Measurements from ENCODE around the gene STK38L. TPM values are rescaled to one million over a fixed set of nuclear protein-coding genes. Genes with fewer than 3 reads are reported as not detected.

Gene STK38L
- total and polyA plus RNA-seq, 9 of the 15 experiments (the other 6 are each of a cell fraction or from before 2014, with no cell fraction given): 2.6 to 10.7 (median 6.9) TPM

DNA sequence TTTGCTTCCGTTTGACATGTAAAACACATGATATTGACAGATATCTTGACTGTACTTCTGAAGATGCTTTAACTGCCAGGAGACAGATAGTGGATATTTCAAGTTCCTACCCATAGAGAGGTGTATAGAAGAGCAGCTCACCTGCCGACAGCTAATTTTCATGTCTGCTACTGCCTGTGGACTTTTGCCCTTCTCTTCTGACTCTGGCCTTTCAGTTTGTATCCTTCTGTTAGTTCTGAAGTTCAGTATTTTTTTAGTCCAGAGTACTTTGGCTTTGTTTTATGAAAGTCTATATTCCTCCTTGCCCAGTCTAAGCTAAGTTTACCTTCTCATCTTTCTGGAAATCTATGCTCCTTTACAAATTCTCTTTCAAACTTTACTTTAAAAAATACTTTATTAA is 30.8 kb upstream of the STK38L start:
- WGBS (ENCODE audit: insufficient coverage, low coverage, missing lambda C conversion rate): 3% methylated on average over 2 of the region's 2 CpGs
- CTCF ChIA-PET (ENCODE audit: low intra/inter-chr PET ratio): no interaction called here
- in situ Hi-C loops (cut with MboI) (no loop called here), intact Hi-C loops (cut with micrococcal nuclease) (loop anchor here (5.0 kb wide), 1 partner anchor 64 kb away; no protein-coding TSS in a partner anchor)
- H3K27me3 ChIP-seq (ENCODE audit: control insufficient read depth in 2 of 2, insufficient read depth in 2 of 2, low read length in 2 of 2): peaks cover 4 to 5% of the 10 kb centered on the region in 2 experiments; a peak in 2 of 5 replicates
- no peak for ATAC-seq
- TF ChIP-seq NR3C1 (CRISPR knock-in tag; IDR thresholded peaks at IDR 0.05) (no peak), ZNF76 (CRISPR knock-in tag; IDR thresholded peaks at IDR 0.05; ENCODE audit: borderline replicate concordance) (no peak), MEF2A (IDR thresholded peaks at IDR 0.05; ENCODE audit: control insufficient read depth, low read depth, low read length) (no peak), NBN (IDR thresholded peaks at IDR 0.05; ENCODE audit: low read depth) (no peak), ZNF79 (CRISPR knock-in tag; IDR thresholded peaks at IDR 0.05; ENCODE audit: low read depth) (no peak), NR2C1 (IDR thresholded peaks at IDR 0.05) (no peak), NR2C1 (tag; IDR thresholded peaks at IDR 0.05) (no peak), STAT5B (CRISPR knock-in tag; IDR thresholded peaks at IDR 0.05) (no peak), SMC3 (conservative IDR thresholded peaks at IDR 0.05; ENCODE audit: insufficient read depth, low read depth, low read length) (no peak), JUND (IDR thresholded peaks at IDR 0.05; ENCODE audit: borderline replicate concordance, low read depth, low read length) (no peak), JUND (tag; IDR thresholded peaks at IDR 0.05; ENCODE audit: borderline replicate concordance, low read depth, low read length) (no peak), FOXM1 (IDR thresholded peaks at IDR 0.05; ENCODE audit: low read depth) (no peak), FOXM1 (CRISPR knock-in tag; IDR thresholded peaks at IDR 0.05; ENCODE audit: low read depth) (no peak), PTBP1 (IDR thresholded peaks at IDR 0.05; ENCODE audit: low read depth, low read length) (no peak), SLC30A9 (CRISPR knock-in tag; IDR thresholded peaks at IDR 0.05) (no peak), JUNB (CRISPR knock-in tag; conservative IDR thresholded peaks at IDR 0.05) (no peak), ZNF224 (CRISPR knock-in tag; IDR thresholded peaks at IDR 0.05) (no peak), POLR2AphosphoS2 (IDR thresholded peaks at IDR 0.05; ENCODE audit: low read length) (no peak), CBX8 (IDR thresholded peaks at IDR 0.05; ENCODE audit: borderline replicate concordance, extremely low read depth, low read depth, low read length, poor library complexity, severe bottlenecking) (no peak), FOXK2 (conservative IDR thresholded peaks at IDR 0.05 in 1 of 2, IDR thresholded peaks at IDR 0.05 in 1 of 2; ENCODE audit: low read depth in 2 of 2) (no peak)
- TF ChIP-seq, protein P1, sequence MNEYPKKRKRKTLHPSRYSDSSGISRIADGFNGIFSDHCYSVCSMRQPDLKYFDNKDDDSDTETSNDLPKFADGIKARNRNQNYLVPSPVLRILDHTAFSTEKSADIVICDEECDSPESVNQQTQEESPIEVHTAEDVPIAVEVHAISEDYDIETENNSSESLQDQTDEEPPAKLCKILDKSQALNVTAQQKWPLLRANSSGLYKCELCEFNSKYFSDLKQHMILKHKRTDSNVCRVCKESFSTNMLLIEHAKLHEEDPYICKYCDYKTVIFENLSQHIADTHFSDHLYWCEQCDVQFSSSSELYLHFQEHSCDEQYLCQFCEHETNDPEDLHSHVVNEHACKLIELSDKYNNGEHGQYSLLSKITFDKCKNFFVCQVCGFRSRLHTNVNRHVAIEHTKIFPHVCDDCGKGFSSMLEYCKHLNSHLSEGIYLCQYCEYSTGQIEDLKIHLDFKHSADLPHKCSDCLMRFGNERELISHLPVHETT (CRISPR knock-in tag; conservative IDR thresholded peaks at IDR 0.05 in 1 of 2, IDR thresholded peaks at IDR 0.05 in 1 of 2): no peak
- TF ChIP-seq, protein P2, sequence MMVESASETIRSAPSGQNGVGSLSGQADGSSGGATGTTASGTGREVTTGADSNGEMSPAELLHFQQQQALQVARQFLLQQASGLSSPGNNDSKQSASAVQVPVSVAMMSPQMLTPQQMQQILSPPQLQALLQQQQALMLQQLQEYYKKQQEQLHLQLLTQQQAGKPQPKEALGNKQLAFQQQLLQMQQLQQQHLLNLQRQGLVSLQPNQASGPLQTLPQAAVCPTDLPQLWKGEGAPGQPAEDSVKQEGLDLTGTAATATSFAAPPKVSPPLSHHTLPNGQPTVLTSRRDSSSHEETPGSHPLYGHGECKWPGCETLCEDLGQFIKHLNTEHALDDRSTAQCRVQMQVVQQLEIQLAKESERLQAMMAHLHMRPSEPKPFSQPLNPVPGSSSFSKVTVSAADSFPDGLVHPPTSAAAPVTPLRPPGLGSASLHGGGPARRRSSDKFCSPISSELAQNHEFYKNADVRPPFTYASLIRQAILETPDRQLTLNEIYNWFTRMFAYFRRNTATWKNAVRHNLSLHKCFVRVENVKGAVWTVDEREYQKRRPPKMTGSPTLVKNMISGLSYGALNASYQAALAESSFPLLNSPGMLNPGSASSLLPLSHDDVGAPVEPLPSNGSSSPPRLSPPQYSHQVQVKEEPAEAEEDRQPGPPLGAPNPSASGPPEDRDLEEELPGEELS (CRISPR knock-in tag; IDR thresholded peaks at IDR 0.05; ENCODE audit: borderline replicate concordance): no peak
- no peak for DNase-seq (ENCODE audit: extremely low read depth in 1 of 4, low spot score in 3 of 4)
- no peak for FAIRE-seq
- H3K9ac ChIP-seq (ENCODE audit: insufficient read depth in 1 of 2, low read depth in 2 of 2, low read length in 2 of 2): no peak overlapping the region
- H3K9me3 ChIP-seq (replicated peaks; ENCODE audit: control insufficient read depth, insufficient read depth, low read depth, low read length): no peaks in the 10 kb centered on the region
- no TSS peak for BruUV-seq (replicated peaks)
- H3K27ac ChIP-seq (ENCODE audit: extremely low read depth, low read depth, low read length): no peak overlapping the region
- H4K20me1 ChIP-seq (replicated peaks; ENCODE audit: control insufficient read depth, insufficient read depth, low read length): no peaks in the 10 kb centered on the region
- no peak overlapping the region for H3K4me3 ChIP-seq
- POLR2A ChIA-PET: interaction anchor here (0.6 kb wide), 1 partner anchor 14 kb away, joined by 3 read pairs; no protein-coding TSS in a partner anchor
- H3K79me2 ChIP-seq (ENCODE audit: control insufficient read depth, insufficient read depth, low read length): no peaks in the 10 kb centered on the region
- H3K9me1 ChIP-seq (ENCODE audit: control insufficient read depth, insufficient read depth, low read length): no peaks in the 10 kb centered on the region
- no peaks in the 10 kb centered on the region for H3K4me1 ChIP-seq (replicated peaks in 1 of 2; ENCODE audit: control insufficient read depth in 2 of 2, insufficient read depth in 2 of 2, low read length in 2 of 2)
- no peak overlapping the region for H3K4me2 ChIP-seq (ENCODE audit: insufficient read depth, low read length)
- H2AFZ ChIP-seq (ENCODE audit: low read depth, low read length): no peak overlapping the region
- no peaks in the 10 kb centered on the region for H3K36me3 ChIP-seq (ENCODE audit: control insufficient read depth, insufficient read depth, low read length)

All from K562 (cell line).